ENCODE data around the gene CD48. TPM values are rescaled to one million over a fixed set of nuclear protein-coding genes. Genes with fewer than 3 reads are reported as not detected.

Gene CD48
- total and polyA plus RNA-seq, 4 donors = 2.5 to 10.0 (median 5.1) TPM

Other genes starting within 250 kb of the CD48 start
- gene SLAMF6, start 188.6 kb downstream of the CD48 start, total RNA-seq = 1 to 10 TPM; 1.0 to 1.2 TPM
- gene SLAMF6, start 188.6 kb downstream of the CD48 start, polyA plus RNA-seq = under 1 TPM; 0.76 to 0.84 TPM
- gene CD84, start 132.3 kb downstream of the CD48 start, total RNA-seq = 1 to 10 TPM; 5.8 to 8.8 TPM
- 1 to 10 TPM; 2.1 to 3.0 TPM for gene CD84, start 132.3 kb downstream of the CD48 start, polyA plus RNA-seq
- 1 to 10 TPM in 1 of 2 donors, under 1 TPM in 1; 0.09 to 1.1 TPM for gene SLAMF1, start 64.8 kb downstream of the CD48 start, total RNA-seq
- under 1 TPM; 0.13 to 0.21 TPM for gene SLAMF1, start 64.8 kb downstream of the CD48 start, polyA plus RNA-seq
- 1 to 10 TPM; 1.0 to 1.1 TPM for gene SLAMF7, start 27.4 kb upstream of the CD48 start, total RNA-seq
- gene SLAMF7, start 27.4 kb upstream of the CD48 start, polyA plus RNA-seq = 1 to 10 TPM in 1 of 2 donors, under 1 TPM in 1; 0.80 to 2.9 TPM
- 1 to 10 TPM in 1 of 2 donors, under 1 TPM in 1; 0.84 to 1.5 TPM for gene LY9, start 84.4 kb upstream of the CD48 start, total RNA-seq
- gene LY9, start 84.4 kb upstream of the CD48 start, polyA plus RNA-seq = under 1 TPM; 0.21 to 0.42 TPM
- 1 to 10 TPM; 2.4 to 6.6 TPM for gene CD244, start 151.1 kb upstream of the CD48 start, total RNA-seq
- 1 to 10 TPM in 1 of 2 donors, under 1 TPM in 1; 0.85 to 1.1 TPM for gene CD244, start 151.1 kb upstream of the CD48 start, polyA plus RNA-seq
- 10 to 100 TPM in 1 of 2 donors, 1 to 10 TPM in 1; 5.0 to 13.4 TPM for gene ITLN1, start 173.4 kb upstream of the CD48 start, total RNA-seq
- gene ITLN1, start 173.4 kb upstream of the CD48 start, polyA plus RNA-seq = 1 to 10 TPM; 3.7 to 6.1 TPM
- gene ITLN2, start 243.0 kb upstream of the CD48 start, total RNA-seq = under 1 TPM in 1 of 2 donors, not detected in 1; 0.50 TPM
- under 1 TPM in 1 of 2 donors, not detected in 1; 0.12 TPM for gene ITLN2, start 243.0 kb upstream of the CD48 start, polyA plus RNA-seq

All from liver (tissue), 4 donors.